ENCODE measurements around the gene COL15A1.
"Not testable (repeated sequence)": the region's sequence is repeated elsewhere in the genome, so short reads cannot be mapped to it uniquely, and the experiment has no call there.

Gene COL15A1

GRCh38 chr9:98943682-98944056, at the start of gene COL15A1:
Gene COL15A1, plus strand, starts transcription at chr9:98943907. Its CDS starts 155 bp downstream, at chr9:98944062.
- in situ Hi-C loops (cut with HindIII; ENCODE audit: low sequenced_read_pairs) = no loop called here

- in situ Hi-C loops (cut with HindIII; ENCODE audit: low sequenced_read_pairs) = no loop called here
These were observed 49.5 kb upstream of the COL15A1 start for GRCh38 chr9:98894171-98894570.

- in situ Hi-C loops (cut with HindIII; ENCODE audit: low sequenced_read_pairs) = no loop called here
These were observed 48.9 kb upstream of the COL15A1 start for GRCh38 chr9:98894761-98895160.

- in situ Hi-C loops (cut with HindIII; ENCODE audit: low sequenced_read_pairs) = no loop called here
These were observed 47.1 kb upstream of the COL15A1 start for GRCh38 chr9:98896632-98897031.

GRCh38 chr9:98897745-98898144, 46.0 kb upstream of the COL15A1 start:
- in situ Hi-C loops (cut with HindIII; ENCODE audit: low sequenced_read_pairs) = no loop called here

- in situ Hi-C loops (cut with HindIII; ENCODE audit: low sequenced_read_pairs) = no loop called here
These were observed 44.2 kb upstream of the COL15A1 start for GRCh38 chr9:98899408-98900056.

GRCh38 chr9:98900244-98900643, 43.5 kb upstream of the COL15A1 start:
- in situ Hi-C loops (cut with HindIII; ENCODE audit: low sequenced_read_pairs) = no loop called here

GRCh38 chr9:98900725-98901124, 43.0 kb upstream of the COL15A1 start:
- in situ Hi-C loops (cut with HindIII; ENCODE audit: low sequenced_read_pairs) = no loop called here

GRCh38 chr9:98901843-98902242, 41.9 kb upstream of the COL15A1 start:
- in situ Hi-C loops (cut with HindIII; ENCODE audit: low sequenced_read_pairs) = not testable (repeated sequence)

GRCh38 chr9:98902516-98902915, 41.2 kb upstream of the COL15A1 start:
- in situ Hi-C loops (cut with HindIII; ENCODE audit: low sequenced_read_pairs) = no loop called here

- in situ Hi-C loops (cut with HindIII; ENCODE audit: low sequenced_read_pairs) = no loop called here
These were observed 40.8 kb upstream of the COL15A1 start for GRCh38 chr9:98902925-98903324.

- in situ Hi-C loops (cut with HindIII; ENCODE audit: low sequenced_read_pairs) = no loop called here
These were observed 39.7 kb upstream of the COL15A1 start for GRCh38 chr9:98903961-98904411.

GRCh38 chr9:98905015-98905414, 38.7 kb upstream of the COL15A1 start:
- in situ Hi-C loops (cut with HindIII; ENCODE audit: low sequenced_read_pairs) = loop anchor here (5.0 kb wide), 1 partner anchor 33 kb away; no protein-coding TSS in a partner anchor

GRCh38 chr9:98906273-98907040, 37.2 kb upstream of the COL15A1 start:
- in situ Hi-C loops (cut with HindIII; ENCODE audit: low sequenced_read_pairs) = loop anchor here (5.0 kb wide), 1 partner anchor 34 kb away; no protein-coding TSS in a partner anchor

GRCh38 chr9:98907055-98907454, 36.7 kb upstream of the COL15A1 start:
- in situ Hi-C loops (cut with HindIII; ENCODE audit: low sequenced_read_pairs) = loop anchor here (5.0 kb wide), 1 partner anchor 35 kb away; no protein-coding TSS in a partner anchor

- in situ Hi-C loops (cut with HindIII; ENCODE audit: low sequenced_read_pairs) = loop anchor here (5.0 kb wide), 1 partner anchor 37 kb away; no protein-coding TSS in a partner anchor
These were observed 34.6 kb upstream of the COL15A1 start for GRCh38 chr9:98908897-98909634.

- in situ Hi-C loops (cut with HindIII; ENCODE audit: low sequenced_read_pairs) = loop anchor here (5.0 kb wide), 1 partner anchor 38 kb away; no protein-coding TSS in a partner anchor
These were observed 33.8 kb upstream of the COL15A1 start for GRCh38 chr9:98909935-98910334.

GRCh38 chr9:98911042-98911441, 32.7 kb upstream of the COL15A1 start:
- in situ Hi-C loops (cut with HindIII; ENCODE audit: low sequenced_read_pairs) = no loop called here

- in situ Hi-C loops (cut with HindIII; ENCODE audit: low sequenced_read_pairs) = not testable (repeated sequence)
These were observed 32.0 kb upstream of the COL15A1 start for GRCh38 chr9:98911738-98912137.

- in situ Hi-C loops (cut with HindIII; ENCODE audit: low sequenced_read_pairs) = no loop called here
These were observed 31.3 kb upstream of the COL15A1 start for GRCh38 chr9:98912450-98912849.

GRCh38 chr9:98913044-98913443, 30.7 kb upstream of the COL15A1 start:
- in situ Hi-C loops (cut with HindIII; ENCODE audit: low sequenced_read_pairs) = no loop called here

Data from endothelial cell of hepatic sinusoid (primary cell).